Measurements from ENCODE around the gene SOX3. TPM values are rescaled to one million over a fixed set of nuclear protein-coding genes. Genes with fewer than 3 reads are reported as not detected.

Gene SOX3
- total RNA-seq, result not detected
- long read RNA-seq, result 0 reads

DNA sequence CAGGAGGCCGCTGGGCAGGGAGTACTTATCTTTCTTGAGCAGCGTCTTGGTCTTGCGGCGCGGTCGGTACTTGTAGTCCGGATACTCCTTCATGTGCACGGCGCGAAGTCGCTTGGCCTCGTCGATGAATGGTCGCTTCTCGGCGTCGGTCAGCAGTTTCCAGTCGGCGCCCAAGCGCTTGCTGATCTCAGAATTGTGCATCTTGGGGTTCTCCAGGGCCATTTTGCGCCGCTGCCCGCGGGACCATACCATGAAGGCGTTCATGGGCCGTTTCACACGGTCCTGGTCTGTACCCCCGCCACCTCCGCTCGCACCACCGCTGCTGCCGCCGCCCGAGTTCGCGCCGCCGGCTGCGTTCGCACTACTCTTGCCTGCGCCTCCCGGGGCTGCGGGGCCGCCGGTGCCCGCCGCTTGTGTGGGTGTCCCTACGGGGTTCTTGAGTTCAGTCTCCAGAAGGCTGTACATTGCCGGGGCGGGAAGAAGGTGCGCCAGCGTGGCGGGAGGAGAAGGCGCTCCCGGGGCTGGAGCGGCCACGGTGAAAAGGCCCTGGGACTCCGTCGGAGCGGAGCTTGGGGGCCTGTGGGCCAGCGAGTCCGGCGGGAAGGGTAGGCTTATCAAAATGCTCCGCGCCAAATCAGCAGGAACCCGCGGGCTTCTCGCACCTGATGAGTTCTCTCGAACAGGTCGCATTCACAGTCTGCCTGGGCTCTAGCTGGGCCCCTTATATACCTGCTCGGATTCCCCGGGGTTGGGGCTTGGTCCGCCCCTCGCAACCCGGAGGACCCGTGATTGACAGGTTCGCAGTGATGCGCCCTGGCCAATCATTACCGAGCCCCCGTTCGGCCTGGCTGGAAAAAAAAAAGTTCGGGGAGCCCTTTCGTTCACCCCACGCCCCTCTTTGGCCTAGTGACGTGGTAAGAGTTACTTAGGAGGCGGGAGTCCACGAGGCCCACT lies at the start of gene SOX3:
TSS of gene SOX3 (minus strand) at position 699 of the 954 bp plus-strand sequence. CDS start at position 690, 9 bp downstream.
- ATAC-seq, result no peak
- intact Hi-C loops (cut with micrococcal nuclease), result no loop called here

DNA sequence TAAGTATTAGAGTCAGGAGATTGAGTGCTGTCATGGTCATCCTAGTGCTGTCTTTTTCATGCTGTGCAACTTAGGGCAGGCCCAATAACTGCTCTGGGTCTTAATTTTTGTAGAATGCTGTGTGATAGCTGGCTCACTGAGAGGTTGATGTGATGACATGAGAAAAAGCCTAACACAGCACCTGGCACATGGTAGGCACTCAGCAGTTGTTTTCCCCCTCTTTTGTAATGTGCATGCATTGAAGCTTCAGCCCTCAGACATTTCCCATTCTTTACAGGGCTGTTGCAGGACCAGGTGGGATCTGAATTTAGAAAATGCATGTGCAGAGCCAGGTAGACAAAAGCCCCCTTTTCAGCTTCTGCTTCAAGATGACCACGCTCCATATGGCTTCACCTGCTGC lies 44.1 kb upstream of the SOX3 start:
- no peak for ATAC-seq
- DNase-seq, result no peak
- intact Hi-C loops (cut with micrococcal nuclease), result no loop called here

More for the DNA sequence above, at the start of gene SOX3:
- no peak for DNase-seq

DNA sequence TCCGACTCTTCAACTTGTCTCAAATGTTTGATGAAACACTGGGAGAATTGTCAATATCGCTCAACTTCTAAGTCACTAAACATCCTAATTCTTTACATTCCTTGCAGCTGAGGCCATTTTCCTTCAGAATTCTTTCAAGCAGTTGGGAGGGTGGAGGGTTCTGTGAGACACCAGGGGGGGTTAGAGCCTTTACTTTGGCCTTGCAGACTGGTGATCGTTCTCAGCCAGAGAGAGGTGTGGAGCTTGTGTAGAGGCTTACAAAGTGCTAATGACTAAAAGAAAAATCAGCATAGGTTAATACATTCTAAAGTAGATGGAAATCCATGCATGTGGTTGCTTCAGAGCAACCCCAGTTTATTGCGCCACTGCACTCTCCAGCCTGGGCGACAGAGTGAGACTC lies 21.3 kb upstream of the SOX3 start:
- intact Hi-C loops (cut with micrococcal nuclease), result no loop called here
- no peak for DNase-seq
- ATAC-seq, result no peak

DNA sequence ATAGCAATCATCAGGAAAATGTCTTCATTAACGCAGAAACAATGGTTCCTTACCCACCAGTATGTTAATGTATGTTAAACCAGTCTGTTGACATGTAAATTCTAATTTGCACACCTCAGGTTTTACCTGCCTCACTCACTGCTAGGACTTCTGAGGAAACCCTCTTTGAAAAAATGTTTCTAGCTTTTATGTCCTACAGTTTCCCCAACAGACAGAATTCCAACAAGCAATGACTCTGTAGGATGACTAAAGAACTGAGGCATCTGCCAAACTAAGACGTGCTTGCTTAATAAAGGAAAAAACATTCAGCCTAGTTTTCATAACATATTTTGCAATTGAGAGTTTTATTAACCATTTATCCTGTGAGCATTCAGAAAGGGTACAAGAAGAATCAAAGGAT lies 20.6 kb upstream of the SOX3 start:
- intact Hi-C loops (cut with micrococcal nuclease), result no loop called here
- ATAC-seq (no peak), DNase-seq (no peak)

DNA sequence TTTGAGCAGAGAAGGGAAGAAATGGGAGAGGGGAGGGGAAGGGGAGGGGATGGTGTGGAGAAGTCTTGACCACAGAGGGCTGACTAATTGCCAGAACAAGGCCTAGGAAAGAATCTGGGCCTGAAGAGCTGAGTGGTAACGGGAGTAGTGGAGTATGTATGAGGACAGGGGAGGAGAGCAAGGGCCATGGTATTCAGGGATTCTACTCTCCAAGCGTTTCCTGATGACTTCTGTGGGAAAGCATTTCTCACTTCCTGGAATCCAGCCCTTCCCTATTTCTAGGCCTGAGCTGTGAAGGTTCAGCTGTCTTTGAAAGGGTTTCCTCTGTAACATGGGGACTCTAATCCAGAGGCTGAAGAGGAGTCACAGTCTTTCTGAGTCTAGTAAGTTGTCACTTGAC lies 19.7 kb upstream of the SOX3 start:
- intact Hi-C loops (cut with micrococcal nuclease), result no loop called here
- ATAC-seq (no peak), DNase-seq (no peak)

DNA sequence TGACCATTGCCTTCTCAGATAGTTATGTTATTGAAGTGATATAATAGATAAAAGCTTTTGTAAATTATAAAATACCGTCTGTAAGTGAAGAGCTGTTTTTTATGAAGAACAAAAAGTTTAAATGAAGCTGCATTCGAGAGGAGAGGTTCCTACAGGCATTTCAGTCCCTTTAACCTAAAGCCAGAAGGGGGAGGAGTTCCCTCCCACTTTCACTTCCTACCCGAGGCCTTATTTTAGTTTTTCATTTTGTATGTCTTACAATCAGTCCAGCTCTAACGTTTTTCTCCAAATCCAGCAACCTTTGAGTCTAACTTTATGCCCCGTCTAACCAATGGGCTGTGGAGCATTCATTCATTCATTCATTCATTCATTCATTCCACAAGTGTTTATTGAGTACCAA lies 16.5 kb upstream of the SOX3 start:
- DNase-seq, result no peak
- no peak for ATAC-seq
- intact Hi-C loops (cut with micrococcal nuclease), result no loop called here

DNA sequence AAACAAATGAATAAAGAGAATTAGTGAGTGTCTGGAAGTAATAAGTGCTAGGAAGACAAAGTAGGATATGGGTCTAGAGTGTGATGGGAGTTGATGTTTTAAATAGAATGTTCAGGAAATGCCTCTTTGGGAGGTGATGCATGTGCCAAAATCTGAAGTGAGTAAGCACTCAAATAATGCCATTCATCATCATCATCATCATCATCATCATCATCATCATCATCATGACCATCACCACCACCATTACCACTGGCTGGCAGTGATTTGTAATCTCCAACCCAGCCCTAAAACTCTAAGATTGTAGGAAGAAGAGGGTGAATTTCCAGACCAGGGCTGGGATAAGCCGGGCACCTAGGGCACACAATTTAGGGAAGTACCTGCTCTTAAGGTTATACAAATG lies 9.7 kb upstream of the SOX3 start:
- DNase-seq (no peak), ATAC-seq (no peak)
- intact Hi-C loops (cut with micrococcal nuclease), result no loop called here

DNA sequence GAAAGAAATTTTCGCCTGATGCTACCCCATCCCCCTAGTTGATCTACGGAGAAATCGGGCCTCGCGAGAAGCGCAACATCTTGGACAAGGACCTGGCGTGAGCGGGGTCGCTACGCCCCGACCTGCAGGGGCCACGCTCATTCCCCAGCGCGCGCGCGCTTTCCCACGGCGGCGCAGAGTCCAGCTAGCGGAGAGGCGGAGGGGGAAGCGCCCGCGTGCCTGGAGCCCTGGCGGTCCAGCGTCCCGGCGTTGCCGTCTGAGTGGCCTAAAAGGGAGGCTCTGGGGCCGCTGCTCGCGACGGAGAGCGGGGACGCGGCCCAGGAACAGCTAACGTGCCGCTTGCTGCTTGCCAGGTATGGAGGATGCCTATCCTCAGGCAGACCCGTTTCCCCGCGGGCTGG lies 6.0 kb upstream of the SOX3 start:
- intact Hi-C loops (cut with micrococcal nuclease), result no loop called here
- ATAC-seq (no peak), DNase-seq (no peak)

DNA sequence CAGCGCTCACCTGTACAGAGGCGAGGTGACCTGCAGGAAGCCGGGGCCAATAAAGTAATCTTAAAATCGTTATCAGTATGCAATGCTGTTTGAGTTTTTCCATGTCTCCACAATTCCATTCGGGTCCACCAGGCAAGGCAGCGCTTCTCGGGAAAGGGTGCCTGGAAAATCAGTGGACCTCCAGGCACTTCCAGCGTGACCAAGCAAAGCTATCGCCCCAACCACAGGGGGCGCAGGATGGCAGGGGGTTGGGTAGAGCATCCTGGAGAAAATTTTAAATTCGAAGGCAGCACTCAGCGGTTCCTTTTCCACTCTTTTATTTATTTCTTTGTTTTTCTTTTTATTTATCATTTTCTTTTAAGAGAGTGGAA lies 5.4 kb upstream of the SOX3 start:
- ATAC-seq, result no peak
- intact Hi-C loops (cut with micrococcal nuclease), result no loop called here
- DNase-seq, result no peak

DNA sequence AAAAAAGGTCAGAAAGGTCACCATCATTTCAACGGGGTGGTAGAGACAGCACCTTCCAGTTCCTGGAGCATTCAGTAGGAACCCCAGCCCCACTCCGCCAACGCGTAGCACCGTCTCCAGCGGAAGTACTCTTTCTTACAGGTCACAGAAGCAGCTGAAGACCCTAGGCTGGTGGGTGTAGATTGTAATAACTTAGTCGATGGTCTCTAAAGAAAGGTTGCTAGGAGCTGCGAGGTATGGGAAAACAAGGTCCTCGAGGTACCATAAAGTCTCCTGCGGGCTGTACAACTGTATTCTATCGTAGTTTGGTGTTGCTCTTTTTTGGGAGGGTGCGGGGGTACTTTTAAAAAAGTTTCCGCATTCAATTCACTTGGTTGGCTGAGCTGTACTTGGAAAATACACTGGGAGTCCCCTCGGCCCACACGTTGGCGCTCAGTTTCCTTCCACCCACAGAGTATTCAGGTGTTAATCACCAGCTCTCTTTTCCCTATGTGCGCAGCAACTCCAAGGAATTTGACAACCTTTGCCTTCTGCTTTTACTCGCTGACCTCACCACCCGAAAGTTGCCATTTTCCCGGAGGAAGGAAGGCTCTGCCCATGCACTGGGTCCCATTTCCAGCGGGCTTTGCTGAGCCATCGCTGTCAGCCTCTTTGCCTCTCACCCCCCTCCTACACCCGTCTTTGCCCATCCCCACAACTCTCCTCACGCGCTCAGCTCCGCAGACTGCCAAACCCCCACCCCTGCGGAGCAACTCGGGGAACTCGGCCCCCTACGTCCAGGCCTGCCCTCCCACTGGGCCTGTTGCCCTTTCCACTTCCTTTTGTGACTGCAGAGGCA lies 4.8 kb upstream of the SOX3 start:
- ATAC-seq, result no peak
- intact Hi-C loops (cut with micrococcal nuclease), result no loop called here

DNA sequence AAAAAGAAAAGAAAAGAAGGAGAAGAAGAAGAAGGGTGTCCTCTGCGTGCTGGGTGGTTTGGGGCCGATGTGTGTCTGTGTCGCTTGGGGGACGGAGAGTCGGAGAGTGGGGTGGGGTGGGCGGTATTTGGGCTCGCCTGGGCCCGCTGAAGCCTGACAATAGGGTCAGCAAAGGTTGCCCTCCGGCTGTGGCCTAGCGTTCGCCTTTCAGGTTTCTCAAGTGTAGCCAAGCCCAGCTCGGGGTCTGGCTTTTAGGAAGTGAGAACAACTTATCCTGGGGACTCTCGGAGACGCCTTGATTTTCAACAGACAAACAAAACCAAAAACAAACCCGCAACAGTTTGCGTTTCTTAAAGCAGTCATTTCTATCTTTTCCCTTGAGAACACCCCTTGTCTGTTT lies 4.1 kb upstream of the SOX3 start:
- DNase-seq, result no peak
- ATAC-seq, result no peak
- intact Hi-C loops (cut with micrococcal nuclease), result no loop called here

More for the DNA sequence above, 4.8 kb upstream of the SOX3 start:
- no peak for DNase-seq

DNA sequence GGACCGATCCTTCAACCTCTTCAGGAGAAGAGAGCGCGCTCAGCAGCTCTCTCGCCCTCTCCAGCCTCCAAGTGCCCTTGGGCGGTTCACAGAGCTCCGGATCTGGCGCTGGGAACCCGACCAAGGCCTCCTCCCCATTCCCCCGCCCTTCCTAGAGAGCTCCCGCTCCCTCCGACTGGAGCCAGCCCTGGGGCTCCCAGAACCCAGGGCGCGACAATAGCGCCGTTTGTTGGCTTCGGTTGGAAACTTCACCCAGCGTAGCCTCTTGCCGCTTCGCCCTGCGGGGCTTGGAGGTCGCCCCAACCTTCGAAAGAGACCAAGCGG lies 3.1 kb upstream of the SOX3 start:
- DNase-seq (no peak), ATAC-seq (no peak)
- intact Hi-C loops (cut with micrococcal nuclease), result no loop called here

DNA sequence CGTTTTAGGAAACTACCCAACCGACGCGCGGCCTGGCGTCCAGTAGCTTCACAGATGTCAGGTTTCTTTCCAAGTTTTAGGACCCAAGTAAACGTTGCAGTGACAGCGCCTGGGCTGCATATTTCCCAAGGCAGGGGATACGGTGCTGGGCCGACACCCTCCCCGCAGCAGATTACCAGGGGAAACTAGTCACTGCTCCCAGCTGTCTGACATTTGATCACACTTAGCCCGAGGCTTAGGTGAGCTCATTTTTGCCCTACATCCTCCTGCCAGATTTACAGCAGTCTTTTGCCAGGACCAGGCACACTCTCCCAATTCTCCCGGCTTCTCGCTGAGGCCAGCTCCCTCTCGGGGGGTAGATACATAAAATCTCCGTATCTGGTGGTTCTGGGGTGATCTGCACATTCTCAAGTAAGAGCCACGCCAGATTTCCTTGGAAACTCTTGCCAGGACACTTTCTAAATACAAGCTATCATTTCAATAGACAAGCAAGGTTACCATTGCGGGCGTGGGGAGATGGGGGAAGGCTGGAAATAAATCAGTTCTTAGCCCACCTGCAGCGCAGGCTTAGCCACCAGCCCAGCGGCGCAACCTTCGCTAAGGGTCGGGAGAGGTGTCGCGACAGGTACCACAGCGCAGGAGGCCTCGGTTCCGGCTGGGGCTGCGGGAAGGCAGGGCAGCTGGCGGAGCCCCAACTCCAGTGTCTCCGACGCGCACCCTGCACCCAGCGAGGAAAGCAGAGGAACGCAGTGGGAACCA lies 2.5 kb upstream of the SOX3 start:
- ATAC-seq (no peak), DNase-seq (no peak)
- intact Hi-C loops (cut with micrococcal nuclease), result no loop called here

DNA sequence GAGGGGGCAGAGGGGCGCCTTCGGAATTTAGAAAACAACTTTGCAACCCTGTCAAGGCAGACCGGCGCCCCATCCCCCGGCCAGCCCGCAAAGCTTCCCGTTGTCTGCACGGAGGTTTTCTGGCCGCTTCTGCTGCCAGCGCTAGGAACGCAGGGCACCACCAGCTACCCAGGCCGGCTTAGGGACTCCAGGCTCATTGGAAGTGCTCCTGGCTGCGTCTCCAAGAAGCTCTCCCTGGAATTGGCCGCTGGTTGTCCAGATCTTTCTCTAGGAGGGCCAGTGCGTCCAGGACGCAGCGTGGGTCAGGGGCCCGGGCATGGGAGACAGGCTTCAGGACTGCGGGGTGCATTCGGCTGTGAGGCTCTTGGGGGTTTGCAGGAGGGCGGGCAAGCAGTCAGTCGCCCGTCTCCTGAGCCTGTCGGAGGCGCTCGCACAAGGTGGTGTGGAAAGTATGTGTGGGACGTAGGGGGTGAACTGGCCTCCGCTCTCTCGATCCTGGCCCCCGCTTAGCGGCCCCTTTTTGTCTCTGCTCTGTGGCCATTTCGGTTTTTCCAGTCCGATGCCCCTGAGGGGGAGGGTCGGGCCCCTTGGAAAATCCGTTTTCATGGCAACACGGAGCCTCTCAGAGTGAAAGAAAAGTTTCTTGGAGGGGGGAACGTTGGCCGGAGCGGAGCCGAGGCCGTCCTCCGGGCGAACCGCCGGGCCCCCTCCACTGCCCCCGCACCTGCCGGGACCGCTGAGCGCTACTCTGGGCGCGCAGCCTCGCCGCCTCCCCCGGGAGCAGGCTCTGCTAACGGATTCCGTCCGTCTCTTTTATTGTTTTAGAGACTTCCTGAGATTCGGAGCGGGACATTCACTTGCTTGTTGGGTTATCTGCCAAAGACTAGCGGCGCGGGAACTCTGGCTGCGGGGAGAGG lies 810 bp upstream of the SOX3 start:
- intact Hi-C loops (cut with micrococcal nuclease), result no loop called here
- no peak for DNase-seq
- ATAC-seq, result no peak

DNA sequence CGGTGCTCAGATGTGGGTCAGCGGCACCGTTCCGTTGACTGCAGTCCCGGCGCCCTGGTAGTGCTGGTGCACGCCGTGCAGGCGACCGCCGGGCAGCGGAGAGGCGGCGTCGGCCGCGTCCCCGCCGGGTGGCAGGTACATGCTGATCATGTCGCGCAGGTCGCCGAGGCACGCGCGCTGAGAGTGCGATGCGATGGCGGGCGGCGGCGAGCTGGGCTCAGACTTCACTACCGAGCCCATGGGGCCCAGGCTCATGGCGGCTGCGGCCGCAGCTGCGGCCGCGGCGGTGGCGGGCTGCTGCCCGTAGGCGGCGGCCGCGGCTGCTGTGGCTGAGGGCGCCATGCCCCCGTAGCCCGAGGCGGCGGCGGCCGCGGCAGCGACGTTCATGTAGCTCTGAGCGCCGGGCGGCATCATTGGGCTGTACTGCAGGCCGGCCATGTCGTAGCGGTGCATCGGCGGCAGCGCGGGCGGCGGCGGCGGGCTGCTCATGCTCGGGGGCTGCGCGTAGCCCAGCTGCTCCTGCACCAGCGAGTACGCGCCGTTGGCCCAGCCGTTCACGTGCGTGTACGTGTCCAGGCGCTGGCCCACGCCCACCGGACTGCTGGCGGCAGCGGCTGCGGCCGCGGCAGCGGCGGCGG lies 1.0 kb downstream of the SOX3 start:
- intact Hi-C loops (cut with micrococcal nuclease), result no loop called here
- ATAC-seq (peak; percentile 77), DNase-seq (peak; percentile 39)

DNA sequence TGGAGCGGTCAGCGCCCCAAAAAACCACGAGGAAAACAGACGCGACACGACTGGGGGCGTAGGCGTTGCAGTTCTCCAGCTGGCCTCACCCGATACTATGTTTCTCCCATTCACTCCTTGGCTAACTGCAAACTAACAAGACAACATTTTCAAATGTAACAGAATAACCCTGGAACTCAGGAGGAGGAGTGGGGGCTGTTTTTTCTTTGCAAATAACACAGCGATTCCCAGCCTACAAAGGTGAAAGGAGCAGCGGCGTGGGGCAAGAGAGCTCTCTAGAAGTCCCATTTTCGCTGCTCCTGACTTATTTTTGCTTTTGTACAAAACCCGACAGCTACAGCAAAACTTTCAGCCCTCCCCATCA lies 1.6 kb downstream of the SOX3 start:
- intact Hi-C loops (cut with micrococcal nuclease), result no loop called here
- ATAC-seq (no peak), DNase-seq (no peak)

DNA sequence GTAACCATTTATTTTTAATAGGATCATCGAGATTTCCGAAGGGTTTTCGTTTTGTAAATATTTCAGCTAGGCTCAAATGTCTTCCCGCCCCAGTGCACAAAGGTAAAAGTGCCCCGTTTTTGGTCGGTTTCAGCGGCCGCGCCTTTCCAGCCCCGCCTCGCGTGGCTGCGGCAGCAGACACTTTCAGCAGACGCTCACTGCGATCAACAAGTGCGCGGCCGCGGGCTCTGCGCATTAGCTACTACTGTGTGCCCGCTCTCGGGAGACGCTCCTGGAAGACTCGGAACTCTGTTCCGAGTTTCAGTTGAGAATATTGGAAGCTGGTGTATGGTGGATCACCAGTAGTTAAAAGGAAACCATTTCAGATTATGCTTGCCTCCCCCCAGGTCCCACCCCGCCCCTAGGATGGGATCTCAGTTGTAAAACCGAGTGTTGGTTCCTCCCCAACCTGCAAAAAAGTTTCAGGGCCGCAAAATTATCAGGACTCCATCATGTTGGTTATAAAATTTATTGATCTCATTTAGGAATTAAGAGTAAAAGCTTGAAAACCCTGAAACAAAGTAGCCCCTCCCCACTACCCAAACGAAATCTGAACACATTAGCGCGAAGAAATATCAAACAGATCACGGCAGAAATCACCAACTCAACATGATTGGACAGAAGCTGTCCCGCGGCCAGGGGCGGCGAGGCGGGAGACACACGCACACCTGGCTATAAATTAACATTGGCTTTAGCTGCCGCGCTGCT lies 2.2 kb downstream of the SOX3 start:
- no peak for ATAC-seq
- DNase-seq, result no peak
- intact Hi-C loops (cut with micrococcal nuclease), result no loop called here

DNA sequence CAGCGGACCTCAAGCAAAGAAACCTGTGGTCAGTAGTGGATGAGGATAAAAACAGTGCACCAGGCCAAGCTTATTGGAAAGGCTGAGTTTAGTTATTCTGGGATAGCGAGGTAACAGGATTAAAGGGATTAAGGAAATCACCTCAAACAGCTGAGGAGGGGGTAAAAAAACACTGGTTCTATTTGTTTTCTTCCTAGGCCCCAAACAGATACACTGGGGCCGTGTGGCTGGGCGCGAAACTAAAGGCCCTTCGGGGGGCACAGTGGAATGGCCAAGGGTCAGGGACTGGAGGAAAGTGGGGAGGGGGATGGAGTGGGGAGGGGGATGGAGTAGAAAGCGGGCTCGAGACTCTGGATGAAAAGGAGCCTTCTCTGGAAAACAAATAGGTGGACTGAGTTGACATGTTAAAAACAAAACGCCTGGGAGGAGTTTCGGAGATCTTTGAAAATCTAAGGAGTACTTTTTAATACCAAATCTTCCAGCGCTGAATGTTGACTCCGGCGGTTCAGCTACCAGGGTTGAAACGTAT lies 2.9 kb downstream of the SOX3 start:
- intact Hi-C loops (cut with micrococcal nuclease), result no loop called here
- no peak for ATAC-seq
- DNase-seq, result no peak

Data from left ventricle myocardium superior (tissue), 1 donor.